Activated CD8-positive, alpha-beta memory T cell treated with anti-CD3 and anti-CD28 coated beads for 48 hours (primary cell): ENCODE data around the gene KERA.
"Not testable (repeated sequence)": the region's sequence is repeated elsewhere in the genome, so short reads cannot be mapped to it uniquely, and the experiment has no call there.

Source experiments
- DNase-seq, 3 experiments: peaks; one replicate each; pipeline ENCODE4 v3.0.0-alpha.2; 2020; ENCODE audit warnings: low read depth in 2 of 3, low spot score in 2 of 3

The KERA gene, protein sequence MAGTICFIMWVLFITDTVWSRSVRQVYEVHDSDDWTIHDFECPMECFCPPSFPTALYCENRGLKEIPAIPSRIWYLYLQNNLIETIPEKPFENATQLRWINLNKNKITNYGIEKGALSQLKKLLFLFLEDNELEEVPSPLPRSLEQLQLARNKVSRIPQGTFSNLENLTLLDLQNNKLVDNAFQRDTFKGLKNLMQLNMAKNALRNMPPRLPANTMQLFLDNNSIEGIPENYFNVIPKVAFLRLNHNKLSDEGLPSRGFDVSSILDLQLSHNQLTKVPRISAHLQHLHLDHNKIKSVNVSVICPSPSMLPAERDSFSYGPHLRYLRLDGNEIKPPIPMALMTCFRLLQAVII

GRCh38 chr12:91057368-91058165 lies at the start of gene KERA:
Gene KERA (minus strand): TSS chr12:91058024. CDS start chr12:91056281, 1,743 bp downstream.
- no peak for DNase-seq

DNA sequence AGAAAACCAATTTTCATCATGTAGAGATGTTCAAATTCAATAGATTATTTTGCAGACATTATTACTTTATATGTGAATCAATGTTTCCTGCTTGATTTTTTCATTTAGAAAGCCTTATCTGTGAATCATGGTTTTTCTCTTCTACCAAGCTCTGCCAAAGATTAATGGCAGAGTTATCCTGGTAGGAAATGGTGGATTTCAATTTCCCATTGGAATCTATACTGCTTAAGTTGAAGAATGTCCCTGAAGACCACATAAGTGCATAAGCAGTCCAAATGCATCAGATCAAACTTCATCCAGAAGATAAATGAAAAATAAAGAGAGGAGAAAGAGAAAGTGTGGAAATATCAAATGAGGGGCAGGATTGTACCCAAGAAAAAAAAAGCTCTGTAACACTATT lies 48.5 kb upstream of the KERA start:
- DNase-seq: no peak

DNA sequence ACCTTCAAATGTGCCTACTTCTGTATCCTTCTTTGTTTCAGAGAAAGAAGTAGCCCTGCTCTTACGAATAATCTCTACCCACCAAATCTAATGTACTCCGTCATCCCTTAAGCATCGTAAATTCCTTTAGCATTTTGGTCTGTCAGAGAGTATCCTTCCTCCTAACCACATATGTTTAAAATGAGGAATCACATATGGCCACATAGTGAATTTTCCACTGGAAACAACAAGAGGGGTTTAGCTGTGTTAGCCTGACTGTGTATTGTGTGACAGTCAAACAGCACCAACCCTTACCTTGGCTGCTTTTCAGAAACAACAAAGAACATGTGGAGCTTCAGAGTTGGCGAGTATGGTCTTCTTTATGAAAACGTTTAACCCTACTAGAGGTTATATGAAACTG lies 48.0 kb upstream of the KERA start:
- no peak for DNase-seq

DNA sequence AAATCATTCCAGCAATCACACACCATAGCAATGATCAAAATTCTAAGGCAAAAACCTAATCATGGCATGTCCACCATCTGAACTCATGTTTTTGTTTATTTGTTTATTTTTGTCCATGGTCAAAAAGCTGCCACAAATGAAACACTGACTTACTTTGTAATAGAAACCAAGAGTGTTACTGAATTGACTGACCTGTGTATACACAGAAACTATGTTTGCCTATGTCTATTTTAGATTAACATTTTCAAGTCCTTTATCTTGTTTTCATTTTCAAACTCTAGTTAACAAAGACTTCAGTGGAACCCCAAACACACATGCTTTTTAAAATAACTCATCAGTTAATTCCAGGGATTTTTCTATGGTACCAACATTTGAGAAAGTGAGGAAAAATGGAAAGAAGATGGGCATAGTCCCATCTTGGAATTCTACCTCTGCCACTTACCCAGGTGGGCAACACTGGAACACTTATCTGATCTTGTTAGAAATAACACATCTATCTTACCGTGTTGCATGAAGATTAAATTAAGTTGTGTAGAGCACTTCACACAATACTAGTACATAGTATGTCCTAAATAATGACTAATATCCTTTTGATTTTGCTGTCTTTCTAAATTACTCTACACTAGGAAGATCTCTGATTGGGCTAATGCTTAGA lies 47.1 kb upstream of the KERA start:
- DNase-seq: no peak

DNA sequence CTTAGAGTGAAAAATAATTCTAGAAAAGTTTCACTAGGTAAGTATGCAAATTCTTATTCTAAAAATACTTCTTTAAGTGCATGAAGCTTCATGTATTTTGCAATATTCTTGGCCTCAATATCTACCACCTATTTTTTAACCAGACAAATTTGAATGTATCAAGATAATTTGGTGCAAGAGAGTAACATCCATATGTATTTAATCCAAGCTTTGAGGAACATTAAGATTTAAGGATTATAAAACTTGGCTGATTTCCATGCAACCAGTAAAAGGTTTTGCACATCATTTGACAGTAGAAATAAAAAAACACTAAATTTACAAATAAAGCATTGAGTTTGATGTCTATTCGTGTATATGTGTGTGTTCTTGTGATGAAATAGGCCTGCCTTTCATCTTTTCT lies 45.8 kb upstream of the KERA start:
- DNase-seq: no peak

GRCh38 chr12:91103101-91103500 lies 45.3 kb upstream of the KERA start:
- DNase-seq: no peak

GRCh38 chr12:91100906-91101305 lies 43.1 kb upstream of the KERA start:
- no peak for DNase-seq

DNA sequence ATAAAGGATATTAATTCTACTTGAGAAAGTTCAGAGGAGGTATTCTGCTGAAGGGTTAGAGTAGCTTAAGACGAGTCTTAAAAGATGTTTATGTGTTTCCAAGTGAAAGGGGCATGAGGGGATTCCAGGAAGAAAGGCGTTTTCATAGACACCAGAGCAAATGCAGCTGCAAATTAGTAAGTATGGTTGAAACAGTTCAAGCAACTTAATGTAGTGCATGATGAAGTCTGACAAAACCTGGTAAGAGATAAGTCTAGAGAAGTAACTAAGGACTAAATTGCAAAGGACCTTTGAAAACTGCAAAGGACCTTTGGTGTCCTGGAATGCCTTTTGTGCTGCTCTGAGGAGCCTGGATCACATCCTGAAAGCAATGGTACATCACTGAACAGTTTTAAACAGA lies 42.0 kb upstream of the KERA start:
- DNase-seq: no peak

DNA sequence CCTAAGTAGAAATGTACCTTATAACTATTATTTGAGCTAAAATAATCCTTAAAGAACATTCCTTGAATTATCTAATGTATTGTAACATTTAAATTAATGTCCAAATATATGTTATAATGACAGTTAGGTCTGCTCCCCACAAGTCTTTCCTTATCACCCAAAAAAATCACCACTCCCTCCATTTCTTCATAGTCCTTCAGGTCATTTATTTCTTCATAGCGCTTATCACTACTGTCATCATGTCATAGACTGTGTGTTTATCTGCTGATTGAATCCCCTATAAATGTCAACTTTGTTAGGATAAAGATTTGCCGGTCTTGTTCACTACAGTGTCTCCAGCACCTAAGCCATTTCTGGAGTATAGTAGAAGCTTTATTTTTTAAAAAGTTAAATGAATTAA lies 41.5 kb upstream of the KERA start:
- DNase-seq: no peak

GRCh38 chr12:91098941-91099340 lies 41.1 kb upstream of the KERA start:
- no peak for DNase-seq

GRCh38 chr12:91098461-91098860 lies 40.6 kb upstream of the KERA start:
- DNase-seq: no peak

- DNase-seq: no peak
These were observed 37.1 kb upstream of the KERA start for GRCh38 chr12:91094957-91095356.

DNA sequence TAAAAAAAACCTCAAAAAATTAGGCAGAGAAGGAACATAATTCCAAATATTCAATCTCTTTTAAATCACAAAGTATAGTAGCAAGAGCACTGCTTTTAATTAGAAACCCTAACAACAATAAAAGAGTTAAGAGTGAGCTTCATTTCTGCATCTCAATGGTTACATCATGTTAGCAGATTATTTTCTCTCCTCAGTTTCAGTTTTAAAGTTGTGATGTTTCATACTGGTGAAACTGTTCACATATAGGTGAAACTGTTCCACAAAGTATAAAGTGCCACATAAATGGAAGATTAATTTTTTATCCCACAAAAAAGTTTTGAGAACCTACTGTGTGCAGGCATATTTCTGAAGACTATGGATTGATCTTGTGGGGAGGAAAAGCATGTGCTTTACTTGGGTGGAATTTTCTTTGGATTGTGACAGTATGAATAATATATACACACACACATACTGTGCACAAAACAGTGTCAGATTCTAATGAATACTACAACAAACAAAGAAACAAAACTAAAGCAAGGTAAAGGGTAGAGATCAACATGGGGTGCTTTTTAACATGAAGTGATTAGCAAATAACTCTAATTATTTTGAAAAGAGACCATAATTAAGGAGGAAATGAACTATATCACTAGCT lies 36.3 kb upstream of the KERA start:
- no peak for DNase-seq

- no peak for DNase-seq
These were observed 35.5 kb upstream of the KERA start for GRCh38 chr12:91093341-91093740.

DNA sequence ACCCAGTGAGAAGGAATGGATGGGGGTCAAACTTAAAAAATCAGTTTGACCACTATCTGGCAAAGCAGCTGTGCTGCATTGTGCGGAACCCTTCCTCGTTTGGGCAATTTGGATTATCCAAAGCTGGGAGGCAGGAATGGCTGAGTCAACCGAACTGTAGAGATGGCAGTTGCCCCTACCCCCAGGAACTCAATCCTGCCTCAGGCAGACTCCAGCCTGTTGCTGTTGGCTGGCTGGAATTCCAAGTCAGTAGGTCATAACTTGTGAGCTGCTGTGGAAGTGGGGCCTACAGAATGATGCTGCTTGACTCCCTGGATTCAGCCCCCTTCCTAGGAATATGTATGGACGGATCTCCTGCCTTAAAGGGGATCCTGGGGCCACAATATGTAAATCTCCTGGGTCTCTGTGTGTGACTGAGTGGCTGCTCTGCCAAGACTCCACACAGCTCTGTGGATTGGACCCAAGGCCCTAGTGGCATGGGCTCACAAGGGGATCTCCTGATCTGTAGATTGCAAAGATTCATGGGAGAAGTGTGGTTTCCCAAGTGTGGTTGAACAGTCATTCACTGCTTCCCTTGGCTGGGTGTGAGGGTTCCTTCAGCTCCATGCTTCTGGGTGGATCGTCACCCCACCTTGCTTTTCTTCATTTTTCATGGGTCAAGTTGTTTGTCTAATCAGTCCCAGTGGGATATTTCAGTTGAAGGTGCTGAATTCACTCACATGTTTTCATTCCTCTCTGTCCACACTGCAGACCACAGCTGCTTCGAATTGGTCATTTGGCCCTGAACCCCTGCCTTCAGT lies 34.3 kb upstream of the KERA start:
- no peak for DNase-seq

GRCh38 chr12:91089953-91090352 lies 32.1 kb upstream of the KERA start:
- not testable (repeated sequence) for DNase-seq

- no peak for DNase-seq
These were observed 22.2 kb upstream of the KERA start for GRCh38 chr12:91080041-91080440.

GRCh38 chr12:91078501-91078900 lies 20.7 kb upstream of the KERA start:
- DNase-seq: no peak

DNA sequence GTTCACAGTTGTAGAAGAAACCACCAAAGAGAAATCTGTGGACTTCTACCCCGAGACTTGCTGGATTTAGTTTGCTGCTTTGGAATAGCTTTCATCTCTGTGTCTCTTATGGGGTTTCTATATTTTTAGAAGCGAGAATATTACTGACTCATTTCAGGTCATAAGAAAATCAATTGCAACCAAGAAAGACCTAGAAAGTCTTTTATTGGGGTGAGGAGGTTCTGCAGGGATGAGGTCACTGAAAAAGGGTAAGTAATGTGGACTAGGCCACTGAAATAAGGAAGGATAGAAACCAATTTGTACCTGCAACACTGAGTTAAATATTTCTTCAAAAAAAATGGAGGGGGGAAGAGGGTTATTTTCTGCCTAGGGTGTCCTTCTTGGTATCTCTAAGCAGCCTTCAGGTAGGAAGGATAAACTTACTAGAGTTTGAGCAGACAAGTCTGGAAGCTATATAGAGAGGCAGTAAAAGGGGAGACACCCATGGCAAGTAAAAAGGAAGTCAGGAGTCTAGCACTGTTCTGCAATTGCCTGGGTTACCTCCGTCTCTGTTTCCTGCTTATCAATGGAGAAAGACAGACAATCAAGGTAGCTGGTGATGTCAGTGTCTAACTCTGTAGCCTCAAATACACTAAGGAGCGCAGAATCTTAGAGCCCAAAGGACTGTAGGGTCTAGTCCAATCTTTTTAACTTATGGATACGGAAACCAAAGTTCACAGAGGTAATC lies 19.6 kb upstream of the KERA start:
- no peak for DNase-seq

DNA sequence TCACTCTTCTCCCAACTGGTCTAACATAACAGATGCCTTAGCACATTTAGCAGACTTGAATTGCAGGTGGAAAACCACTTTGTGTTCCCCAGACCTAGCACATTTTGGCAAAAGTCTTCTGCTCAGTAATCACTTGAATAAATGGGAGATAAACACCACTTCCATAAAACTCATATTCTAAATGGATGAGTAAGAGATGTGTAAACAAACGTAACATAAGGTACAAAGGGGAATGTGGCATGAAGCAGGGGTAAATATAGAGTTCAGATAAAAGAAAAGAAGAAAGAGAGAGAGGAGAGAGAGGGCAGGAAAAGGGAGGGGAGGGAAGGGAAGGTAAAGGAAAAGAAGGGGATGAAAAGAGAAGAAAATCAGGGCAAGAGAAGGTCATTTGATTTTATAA lies 17.0 kb upstream of the KERA start:
- no peak for DNase-seq
